ENCODE measurements around the gene NEK11.
"Not testable (repeated sequence)": the region's sequence is repeated elsewhere in the genome, so short reads cannot be mapped to it uniquely, and the experiment has no call there.

NEK11 gene

DNA sequence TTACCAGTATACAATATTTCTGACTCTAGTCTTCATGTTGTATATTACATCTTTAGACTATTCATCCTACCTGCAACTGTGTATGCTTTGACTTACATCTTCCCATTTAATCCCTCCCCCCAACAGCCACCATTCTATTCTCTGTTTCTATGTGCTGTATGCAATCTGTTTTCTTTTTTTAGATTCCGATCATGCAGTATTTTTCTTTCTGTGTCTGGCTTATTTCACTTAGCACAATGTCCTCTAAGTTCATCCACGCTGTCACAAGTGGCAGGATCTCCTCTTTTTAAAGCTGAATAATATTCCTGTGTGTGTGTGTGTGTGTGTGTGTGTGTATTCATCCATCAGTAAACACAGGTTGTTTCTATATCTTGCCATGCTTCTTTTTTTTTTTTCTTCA, 288.5 kb downstream of the NEK11 start:
- no peak for DNase-seq

DNA sequence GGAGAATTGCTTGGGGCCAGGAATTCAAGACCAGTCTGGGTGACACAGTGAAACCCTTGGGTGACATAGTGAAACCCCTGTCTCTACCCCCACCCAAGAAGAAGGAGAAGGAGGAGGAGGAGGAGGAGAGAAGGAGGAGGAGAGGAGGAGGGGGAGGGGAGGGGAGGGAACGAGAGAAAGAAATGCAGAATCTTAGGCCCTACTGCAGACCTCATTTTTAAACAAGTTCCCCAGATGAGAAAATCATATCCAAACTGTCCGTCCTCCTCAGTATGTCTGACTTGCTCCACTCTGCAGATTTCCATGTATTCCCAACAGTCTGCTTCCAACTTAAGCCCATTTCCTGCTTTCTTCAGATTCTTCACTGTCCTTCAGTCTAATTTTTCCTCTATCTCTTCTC, 291.0 kb downstream of the NEK11 start:
- no peak for DNase-seq

DNA sequence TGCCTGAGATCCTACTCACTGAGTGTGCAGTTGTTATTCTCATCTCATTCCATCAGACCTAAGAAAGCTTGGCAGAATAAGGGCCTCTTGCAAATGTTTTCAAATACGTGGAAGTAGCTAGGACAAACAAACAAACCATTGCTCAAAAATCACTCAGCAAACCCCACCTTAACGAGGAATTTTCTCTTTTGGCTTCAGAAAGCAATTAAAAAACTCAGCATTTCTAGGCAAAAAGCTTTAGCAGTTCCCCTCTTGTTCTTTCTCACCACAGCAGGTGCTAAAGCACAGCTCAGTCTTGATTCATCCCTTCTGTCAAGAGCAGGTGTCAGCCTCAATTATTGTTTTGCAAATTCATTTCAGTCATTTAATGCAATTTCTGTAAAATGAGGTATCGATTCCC, 296.3 kb downstream of the NEK11 start:
- DNase-seq = no peak

DNA sequence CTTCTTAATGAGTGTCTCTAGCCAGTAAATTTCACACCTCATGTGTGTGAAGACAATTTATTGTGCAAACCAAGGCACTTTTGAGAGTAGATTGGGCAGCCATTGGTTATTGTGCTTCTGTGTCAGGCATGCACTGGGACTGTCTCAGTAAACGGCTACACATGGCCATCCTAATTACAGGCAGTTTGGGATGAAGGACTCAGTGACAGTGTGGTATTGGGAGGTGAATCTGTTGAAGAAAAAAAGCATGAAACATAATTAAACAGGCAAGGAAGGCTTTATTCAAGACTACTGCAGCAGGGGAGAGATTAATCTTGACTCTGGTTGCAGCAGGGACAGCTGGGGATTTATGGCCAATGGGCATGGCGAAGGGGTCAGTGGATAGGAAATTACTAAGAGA, 297.1 kb downstream of the NEK11 start:
- no peak for DNase-seq

DNA sequence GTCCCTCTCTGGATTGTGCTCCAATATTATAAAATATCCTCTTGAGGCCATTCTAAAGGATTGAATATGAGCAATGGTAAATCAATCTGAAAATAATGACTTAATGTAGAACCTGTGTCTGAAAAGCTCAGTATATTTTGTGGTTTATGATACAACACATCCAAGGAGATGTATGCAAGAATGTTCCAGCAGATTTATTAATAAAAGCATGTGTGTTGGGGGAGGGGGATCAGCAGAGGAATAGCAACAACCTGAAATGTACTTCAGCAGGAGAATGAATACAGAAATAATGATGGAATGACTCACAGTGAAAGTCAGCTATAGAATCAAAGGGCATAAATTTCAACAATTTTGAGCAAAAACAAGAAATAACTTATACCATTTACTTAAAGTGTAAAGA, 298.2 kb downstream of the NEK11 start:
- no peak for DNase-seq

DNA sequence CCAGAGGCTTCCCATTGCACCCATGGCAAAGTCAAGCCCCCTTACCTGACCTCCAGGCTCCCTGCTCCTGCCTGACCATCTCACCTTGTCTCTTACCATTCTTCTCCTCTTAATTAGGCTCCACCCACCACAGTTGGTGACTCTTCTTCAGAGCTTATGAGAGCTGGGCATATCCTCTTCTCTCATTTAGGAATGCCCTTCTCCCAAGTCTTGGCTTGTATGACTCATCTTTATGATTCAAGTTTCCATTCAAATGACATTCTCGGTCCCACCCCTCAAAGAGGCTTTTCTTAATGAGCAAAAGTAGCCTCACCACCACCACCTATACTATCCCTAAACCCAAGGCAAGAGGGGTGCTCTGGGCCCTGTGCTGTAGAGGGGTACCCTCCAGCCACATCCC, 299.6 kb downstream of the NEK11 start:
- DNase-seq = no peak

DNA sequence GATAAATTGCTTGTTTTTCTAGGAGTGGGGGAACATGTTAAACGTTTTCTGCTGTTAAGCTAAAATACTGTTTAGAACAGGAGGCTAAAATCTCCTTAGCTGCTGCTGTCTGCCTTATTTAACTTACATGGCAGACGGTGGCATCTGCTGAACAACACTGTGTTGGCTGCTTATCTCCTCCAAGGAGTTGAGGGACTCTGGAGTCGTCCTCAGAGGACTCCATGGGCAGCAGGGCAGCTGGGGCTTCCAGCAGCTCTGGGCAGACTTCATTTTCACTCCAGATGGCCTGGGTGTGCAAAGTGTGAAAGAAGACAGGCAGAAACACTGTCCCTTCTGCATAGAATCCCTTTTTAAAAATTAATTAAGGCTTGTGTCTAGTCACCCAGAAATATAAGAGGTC, 302.0 kb downstream of the NEK11 start:
- DNase-seq = no peak

DNA sequence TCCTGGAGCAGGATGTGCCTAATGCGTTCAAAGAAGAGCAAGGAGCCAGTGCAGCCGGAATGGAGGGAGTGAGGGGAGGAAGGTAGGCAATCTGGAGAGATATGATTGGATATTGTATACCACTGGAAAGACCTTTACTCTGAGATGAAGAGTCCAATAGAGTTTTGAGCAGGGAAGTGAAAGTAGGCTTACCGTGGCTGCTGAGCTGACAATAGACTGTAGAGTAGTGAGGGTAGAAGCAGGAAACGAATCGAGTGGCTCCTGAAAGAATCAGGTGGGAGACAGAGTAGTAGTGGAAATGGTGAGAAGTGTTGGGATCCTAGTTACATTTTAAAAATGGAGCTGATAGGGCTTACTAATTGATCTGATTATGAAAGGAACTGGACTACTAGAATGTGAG, 303.1 kb downstream of the NEK11 start:
- no peak for DNase-seq

DNA sequence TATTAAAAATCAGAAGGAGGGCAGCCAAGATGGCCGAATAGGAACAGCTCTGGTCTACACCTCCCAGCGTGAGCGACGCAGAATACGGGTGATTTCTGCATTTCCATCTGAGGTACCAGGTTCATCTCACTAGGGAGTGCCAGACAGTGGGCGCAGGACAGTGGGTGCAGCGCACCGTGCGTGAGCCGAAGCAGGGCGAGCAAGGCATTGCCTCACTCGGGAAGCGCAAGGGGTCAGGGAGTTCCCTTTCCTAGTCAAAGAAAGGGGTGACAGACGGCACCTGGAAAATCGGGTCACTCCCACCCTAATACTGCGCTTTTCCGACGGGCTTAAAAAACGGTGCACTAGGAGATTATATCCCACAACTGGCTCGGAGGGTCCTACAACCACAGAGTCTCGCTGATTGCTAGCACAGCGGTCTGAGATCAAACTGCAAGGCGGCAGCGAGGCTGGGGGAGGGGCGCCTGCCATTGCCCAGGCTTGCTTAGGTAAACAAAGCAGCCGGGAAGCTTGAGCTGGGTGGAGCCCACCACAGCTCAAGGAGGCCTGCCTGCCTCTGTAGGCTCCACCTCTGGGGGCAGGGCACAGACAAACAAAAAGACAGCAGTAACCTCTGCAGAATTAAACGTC, 304.9 kb downstream of the NEK11 start:
- not testable (repeated sequence) for DNase-seq

DNA sequence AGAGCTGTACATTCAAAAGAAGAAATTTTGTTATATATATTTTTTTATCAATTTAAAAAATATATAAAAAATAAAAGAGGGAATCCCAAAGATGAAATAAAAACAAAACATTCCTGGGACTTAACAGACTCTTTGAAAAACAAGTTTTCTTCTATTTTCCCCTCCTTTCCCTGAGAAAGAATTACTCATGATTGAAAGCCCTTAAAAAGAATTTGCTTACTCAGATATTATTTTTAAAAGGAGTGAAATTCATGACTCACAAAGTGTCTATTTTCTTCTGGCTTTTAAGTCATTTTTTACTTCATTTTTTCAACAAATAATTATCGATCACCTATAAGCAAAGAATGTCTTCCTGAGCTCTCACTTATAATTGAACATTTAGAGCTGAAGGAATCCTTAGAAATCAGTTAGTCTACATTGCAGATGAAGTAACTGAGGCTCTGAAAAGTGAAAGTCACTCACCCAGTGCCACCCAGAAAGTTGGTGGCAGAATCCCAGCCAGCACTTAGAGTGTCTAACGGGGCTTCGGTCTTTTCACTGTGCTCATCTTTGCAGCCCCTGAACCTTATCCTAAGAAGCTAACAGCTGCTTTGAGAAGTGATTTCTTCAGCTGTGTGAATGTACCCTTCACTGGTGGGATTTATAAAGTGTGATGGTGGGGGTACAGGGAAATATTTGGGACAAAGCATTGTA, 312.4 kb downstream of the NEK11 start:
- no peak for DNase-seq

DNA sequence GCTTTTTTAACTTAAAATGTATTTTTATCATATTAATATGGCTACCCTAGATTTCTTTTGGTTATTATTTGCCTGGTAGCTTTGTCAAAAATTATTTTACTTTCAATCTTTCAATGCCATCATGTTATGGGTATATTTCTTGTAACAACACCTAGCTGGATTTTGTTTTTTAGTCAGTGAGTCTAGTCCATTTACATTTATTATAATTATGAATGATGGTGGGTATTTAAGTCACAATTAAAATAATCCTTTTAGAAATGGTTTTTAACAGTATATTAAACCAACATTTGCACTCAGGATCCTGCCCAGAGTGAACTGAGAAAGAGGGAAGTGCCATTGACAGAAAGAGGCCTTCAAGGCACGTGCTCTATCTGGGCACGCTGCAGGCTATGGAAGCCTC, 315.1 kb downstream of the NEK11 start:
- no peak for DNase-seq

DNA sequence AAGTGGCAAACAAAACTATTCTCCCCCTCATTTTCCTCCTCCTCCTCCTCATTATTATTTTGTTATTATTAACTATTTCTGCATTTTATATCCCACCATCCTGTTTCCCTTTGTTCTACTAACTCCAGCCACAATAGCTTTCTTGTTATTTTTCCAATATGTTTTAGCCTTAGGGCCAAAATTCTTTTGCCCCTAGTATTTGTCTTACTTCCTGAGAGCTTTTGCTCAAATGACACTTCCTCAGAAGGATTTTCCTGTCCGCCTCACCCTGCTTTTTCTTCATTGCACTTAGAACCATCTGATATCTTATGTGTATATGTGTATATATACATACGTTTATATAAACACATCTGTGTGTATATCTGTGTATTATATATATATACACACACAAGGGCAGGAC, 322.2 kb downstream of the NEK11 start:
- no peak for DNase-seq

DNA sequence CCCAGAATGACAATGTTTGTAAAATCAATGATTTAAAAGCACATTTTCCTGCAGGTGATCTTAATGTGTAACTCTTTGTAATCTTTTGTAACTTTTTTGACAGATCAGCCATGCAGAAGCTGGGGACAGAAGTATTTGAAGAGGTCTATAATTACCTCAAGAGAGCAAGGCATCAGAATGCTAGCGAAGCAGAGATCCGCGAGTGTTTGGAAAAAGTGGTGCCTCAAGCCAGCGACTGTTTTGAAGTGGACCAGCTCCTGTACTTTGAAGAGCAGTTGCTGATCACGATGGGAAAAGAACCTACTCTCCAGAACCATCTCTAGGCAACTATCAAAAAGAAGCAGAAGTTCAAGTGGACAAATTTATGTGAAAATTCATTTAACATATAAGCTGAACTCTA, 322.8 kb downstream of the NEK11 start:
- DNase-seq = no peak

DNA sequence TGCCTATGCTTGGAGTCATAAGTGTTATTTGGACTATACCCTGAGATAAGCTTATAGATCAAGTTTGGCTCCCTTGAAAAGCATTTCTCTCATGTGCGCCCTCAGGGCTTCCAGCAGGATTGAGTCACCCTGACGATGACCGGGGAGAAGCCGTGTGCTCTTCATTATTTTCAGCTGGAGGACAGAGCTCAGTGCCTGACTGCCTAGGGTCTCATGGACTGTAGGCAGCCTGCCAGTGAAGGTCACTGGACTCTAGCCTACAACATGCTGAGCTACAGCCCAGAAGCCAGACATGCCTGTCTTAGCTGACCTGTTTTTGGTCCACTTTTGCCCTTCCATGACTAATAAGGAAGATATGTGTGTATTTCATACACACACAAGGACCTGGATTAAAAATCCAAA, 323.3 kb downstream of the NEK11 start:
- no peak for DNase-seq

DNA sequence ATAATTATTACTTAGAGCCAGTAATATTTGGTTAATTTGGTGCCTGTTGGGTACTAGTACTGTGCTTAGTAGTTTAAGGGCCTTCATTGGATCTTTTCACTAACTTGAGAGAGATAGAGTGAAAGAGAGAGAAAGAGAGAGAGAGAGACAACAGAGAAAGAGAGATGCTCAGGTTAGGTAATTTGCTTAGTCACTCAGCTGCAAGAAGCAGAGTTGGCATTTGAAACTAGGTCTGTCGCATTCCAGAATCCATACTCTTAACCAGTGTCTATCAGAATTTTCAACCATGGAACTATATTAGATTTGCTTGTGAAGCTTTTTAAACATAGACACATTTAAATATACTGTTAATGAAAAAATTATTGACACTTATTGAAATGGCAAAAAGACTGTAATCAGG, 323.8 kb downstream of the NEK11 start:
- DNase-seq = no peak

DNA sequence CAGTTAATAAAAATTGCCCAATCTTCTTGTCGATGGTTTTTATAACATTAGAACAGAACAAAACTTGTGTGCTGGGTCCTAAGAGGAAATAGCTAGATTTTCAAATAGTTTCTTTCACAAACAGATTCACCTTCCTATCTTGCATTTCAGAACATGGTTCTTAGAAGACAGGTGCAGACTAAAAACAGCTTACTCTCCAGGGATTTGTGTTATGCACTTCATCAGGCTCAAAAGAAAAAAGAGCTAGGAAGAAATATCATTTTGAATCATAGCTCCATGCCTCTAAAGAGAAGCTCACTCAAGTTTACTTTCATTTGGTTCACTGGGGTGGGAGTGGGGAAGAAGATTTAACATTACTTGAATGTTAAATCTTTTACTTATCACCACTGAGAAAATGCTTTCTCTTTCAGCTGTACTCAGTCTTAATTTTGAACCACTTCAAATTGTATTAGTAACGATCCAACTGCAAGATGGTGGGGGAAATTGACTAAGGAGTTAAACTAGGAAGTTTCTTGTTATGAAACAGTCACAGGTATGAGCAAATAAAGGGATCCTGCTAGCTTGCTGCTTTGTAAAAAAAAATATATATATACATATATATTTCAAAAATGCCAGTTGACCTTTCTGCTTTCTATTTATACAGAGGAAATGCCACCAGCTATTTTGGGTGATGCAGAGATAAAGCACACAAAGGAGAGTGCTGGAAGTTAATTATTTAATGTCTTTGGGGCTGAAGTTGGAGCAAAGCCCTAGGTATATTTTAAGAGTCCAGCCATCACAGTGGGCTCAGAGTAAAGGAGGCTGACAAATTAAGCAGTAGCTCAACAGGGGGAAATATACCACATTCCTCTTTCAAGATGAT, 326.6 kb downstream of the NEK11 start:
- no peak for DNase-seq

DNA sequence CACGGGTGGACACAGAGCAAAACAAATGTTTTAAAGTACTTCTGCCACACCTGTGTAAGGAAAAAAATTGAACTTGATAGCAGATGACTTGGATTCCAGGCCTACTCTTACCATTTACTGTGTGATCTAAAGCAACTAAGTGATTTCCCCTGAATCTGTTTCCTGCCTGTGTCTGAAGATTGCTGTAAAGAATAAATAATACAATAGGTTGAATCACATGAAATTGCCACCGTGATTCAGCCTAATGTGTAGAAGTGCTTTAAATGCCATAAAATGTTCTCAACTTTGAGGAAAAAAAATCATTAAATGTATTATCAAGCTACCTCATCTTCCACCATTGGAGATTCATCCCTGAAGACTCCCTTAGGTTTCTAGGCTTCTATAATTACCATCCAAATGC, 327.3 kb downstream of the NEK11 start:
- no peak for DNase-seq

DNA sequence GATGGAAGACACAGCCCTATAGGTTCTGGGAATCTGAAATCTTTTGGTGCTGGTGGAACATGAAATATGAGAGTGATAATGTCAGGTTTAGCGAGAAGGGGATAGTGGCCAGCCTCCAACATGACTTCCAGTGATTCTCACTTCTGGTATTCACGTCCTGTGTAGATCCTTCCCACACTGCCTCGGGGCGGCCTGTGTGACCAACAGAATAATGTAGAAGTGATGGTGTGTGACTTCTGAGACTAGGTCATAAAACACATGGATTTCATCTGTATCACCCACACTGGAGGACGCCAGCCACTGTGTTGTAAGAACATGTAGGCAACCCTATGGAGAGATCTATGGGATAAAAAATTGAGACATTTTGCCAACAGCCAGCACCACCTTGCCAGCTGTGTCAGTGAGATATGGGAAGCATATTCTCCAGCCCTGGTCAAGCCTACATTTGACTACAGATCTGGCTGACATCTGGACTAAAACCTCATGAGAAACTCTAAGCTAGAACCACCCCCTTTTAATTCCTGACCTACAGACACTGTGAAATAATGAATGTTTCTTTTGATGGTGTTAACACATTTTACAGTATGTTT, 329.4 kb downstream of the NEK11 start:
- no peak for DNase-seq

DNA sequence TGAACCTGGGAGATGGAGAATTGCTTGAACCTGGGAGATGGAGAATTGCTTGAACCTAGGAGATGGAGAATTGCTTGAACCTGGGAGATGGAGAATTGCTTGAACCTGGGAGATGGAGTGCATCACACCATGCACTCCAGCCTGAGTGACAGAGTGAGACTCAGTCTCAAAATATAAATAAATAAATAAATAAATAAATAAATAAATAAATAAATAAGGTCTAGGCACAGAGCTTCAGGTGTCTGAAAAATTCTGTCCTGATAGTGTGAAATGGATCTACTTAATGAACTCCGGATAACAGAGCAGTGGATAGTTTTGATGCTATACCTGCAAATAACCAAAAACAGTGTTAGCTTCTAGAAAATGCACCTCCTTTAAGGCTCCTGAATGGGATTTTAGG, 330.6 kb downstream of the NEK11 start:
- DNase-seq = no peak

DNA sequence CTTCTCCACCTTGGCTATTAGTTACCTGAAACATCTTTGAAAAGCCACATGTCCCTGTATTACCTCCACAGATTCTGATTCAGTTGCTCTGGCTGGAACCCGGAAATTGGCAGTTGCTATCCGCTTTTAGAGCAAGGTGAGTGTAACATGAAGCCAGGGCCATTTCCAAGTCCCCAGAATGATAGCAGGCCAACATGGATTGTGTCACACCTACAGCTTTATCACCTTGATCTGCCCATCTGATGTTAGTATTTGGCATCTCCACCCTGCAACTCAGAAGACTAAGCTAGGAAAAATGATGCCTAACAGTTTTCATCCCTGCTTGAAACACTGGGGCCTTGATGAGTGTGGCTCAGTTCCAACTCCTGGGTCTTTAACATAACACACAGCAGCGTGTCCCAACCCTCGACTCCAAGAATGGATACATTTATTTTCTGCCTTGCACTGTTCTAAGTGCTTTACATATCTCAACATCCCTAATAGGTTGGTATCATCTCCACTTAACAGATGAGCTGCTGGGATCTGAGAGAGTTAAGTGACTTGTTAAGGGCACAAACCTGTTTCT, 333.6 kb downstream of the NEK11 start:
- no peak for DNase-seq

DNA sequence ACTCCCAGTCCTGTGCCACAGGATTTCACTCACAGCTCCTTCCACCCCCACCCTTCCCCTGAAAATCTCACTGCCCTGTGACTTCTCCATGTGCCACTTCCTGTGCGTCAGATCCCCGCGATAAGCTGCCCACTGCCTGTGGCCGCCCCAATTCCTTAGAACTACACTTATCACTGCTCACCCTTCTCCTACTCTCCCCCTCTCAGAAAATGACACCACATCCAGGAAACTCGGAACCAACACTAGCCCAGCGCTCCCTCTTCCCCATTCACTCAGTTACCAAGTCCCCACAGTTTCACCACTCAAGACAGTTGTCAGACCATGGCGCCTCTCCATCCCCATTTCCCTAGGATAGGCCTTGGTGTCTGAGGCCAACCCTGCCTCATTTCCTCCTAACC, 334.4 kb downstream of the NEK11 start:
- DNase-seq = peak; percentile 44

DNA sequence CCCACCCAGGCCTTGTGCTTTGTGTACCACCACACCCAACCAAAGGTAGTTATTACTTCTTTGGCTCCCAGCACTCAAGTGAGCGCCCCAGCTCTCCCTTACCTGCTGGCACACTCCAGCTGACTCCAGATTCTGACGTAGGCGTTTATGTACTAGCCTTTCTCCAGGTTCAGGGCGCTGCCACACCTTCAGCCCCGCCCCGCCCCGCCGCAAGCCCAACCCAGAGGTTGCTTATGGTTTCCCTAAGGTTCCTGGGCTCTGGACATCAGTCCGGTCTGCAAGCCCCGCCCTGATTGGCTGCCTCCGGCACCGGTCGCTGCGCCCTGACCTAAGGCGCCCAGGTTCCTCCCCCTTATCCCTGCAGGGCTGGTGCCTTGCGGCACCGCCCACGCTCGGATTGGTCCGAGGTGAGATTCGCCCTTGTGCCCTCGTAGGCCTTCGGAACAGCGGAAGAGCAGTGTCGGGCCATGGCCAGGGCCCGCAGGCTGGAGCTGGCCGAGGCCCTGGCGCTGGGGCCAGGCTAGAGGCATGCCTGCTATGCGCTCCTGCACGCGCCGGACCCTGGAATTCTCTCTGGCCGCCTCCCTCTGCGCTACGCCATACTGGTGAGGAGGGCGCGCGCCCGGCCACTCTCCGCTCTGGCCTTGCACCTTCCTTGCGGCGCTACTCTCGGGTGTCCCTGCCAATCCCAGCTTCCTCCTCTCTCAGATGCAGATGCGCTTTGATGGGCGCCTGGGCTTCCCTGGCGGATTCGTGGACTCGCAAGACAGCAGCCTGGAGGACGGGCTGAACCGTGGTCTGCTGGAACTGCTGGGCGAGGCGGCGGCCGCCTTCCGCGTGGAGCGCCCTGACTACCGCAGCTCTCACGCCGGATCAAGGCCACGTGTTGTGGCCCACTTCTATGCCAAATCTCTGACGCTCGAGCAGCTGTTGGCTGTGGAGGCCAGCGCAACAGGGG, 335.1 kb downstream of the NEK11 start:
- peak; percentile 85 for DNase-seq

All from CD4-positive, alpha-beta T cell treated with Interleukin-15 for 1 hour (primary cell).